HepG2 (cell line): Measurements from ENCODE around the gene ERCC2. TPM values are rescaled to one million over a fixed set of nuclear protein-coding genes. Genes with fewer than 3 reads are reported as not detected.

ENCODE experiments used
- ATAC-seq: fragments of 200-7000 bp; cut with Tn5 transposase; 3 replicates; pipeline ENCODE4 v1.9.1; 2020; ENCODE audit warnings: mild to moderate bottlenecking, moderate library complexity
- BruUV-seq: library from RNA; stranded (reverse); fragments of 400-500 nt; replicated peaks from 2 replicates; lab custom pipeline; 2021; lab: Mats Ljungman, UMichigan
- CTCF ChIA-PET: fragments of 300-600 bp; formaldehyde crosslinking; extraction: SDS; loops from one replicate; lab custom pipeline; 2021; ENCODE audit warnings: low total read pairs, inconsistent platforms, low intra/inter-chr PET ratio; lab: Yijun Ruan, JAX
- POLR2A ChIA-PET: fragments of 350-600 bp; sonication (Branson Sonifier 250); formaldehyde crosslinking; loops from one replicate; lab custom pipeline; 2020; ENCODE audit warnings: antibody characterized with exemption, inconsistent platforms; lab: Yijun Ruan, JAX
- DNase-seq: peaks from one replicate; pipeline ENCODE4 v3.0.0-alpha.2; 2015; ENCODE audit warnings: low spot score
- FAIRE-seq: peaks from 3 replicates; lab custom pipeline; 2011; peaks lifted over from hg19 to GRCh38; lab: Jason Lieb, UNC
- H2AFZ ChIP-seq: one replicate; pipeline ENCODE4 v1.6.1; 2011; ENCODE audit warnings: low read length, inconsistent platforms
- H3K27ac ChIP-seq: fragments of 300-600 bp; 3 replicates; pipeline ENCODE4 v1.8.0; 2011; ENCODE audit warnings: mixed run types, mild to moderate bottlenecking, mixed read lengths, low read length, inconsistent platforms; ENCODE audit not compliant: insufficient read depth; ENCODE audit errors: extremely low read length
- H3K27me3 ChIP-seq, 2 experiments: fragments of 200-600 bp in 1 of 2; 2 replicates in 1 of 2; 3 replicates in 1 of 2; pipeline versions ENCODE4 v1.6.0 to v1.8.0; 2011; ENCODE audit warnings: low read length in 2 of 2, mild to moderate bottlenecking in 2 of 2, moderate library complexity in 2 of 2, inconsistent platforms in 1 of 2; ENCODE audit not compliant: insufficient read depth in 2 of 2, control insufficient read depth in 1 of 2
- H3K36me3 ChIP-seq, 2 experiments: fragments of 200-600 bp in 1 of 2; replicated peaks in 1 of 2; 2 replicates in 1 of 2; 3 replicates in 1 of 2; pipeline versions ENCODE4 v1.5.1 to v1.8.0; 2011; ENCODE audit warnings: low read length in 2 of 2, inconsistent platforms in 1 of 2; ENCODE audit not compliant: insufficient read depth in 2 of 2, control insufficient read depth in 1 of 2
- H3K4me1 ChIP-seq: 2 replicates; pipeline ENCODE4 v1.5.1; 2012; ENCODE audit warnings: low read length, inconsistent platforms; ENCODE audit not compliant: insufficient read depth
- H3K4me2 ChIP-seq: 2 replicates; pipeline ENCODE4 v1.6.0; 2011; ENCODE audit warnings: low read depth, low read length, inconsistent platforms
- H3K4me3 ChIP-seq, 3 experiments: fragments of 200-600 bp in 1 of 3; sonication (generic), shearing (Covaris generic) in 1 of 3; replicated peaks in 1 of 3; 2 replicates each; pipeline ENCODE4 v1.5.1; 2011 to 2016; ENCODE audit warnings: low read length in 3 of 3, inconsistent platforms in 2 of 3, low read depth in 2 of 3, mild to moderate bottlenecking in 2 of 3, control low read depth in 1 of 3, mixed read lengths in 1 of 3; ENCODE audit not compliant: insufficient read depth in 1 of 3
- H3K79me2 ChIP-seq: one replicate; pipeline ENCODE4 v1.6.1; 2011; ENCODE audit warnings: low read length, inconsistent platforms; ENCODE audit not compliant: insufficient read depth
- H3K9ac ChIP-seq: 2 replicates; pipeline ENCODE4 v1.6.0; 2011; ENCODE audit warnings: mild to moderate bottlenecking, low read depth, low read length, inconsistent platforms; ENCODE audit not compliant: insufficient read depth
- H3K9me3 ChIP-seq: 2 replicates; pipeline ENCODE4 v1.5.1; 2012; ENCODE audit warnings: mild to moderate bottlenecking, low read length
- H4K20me1 ChIP-seq: 2 replicates; pipeline ENCODE4 v1.6.0; 2011; ENCODE audit warnings: inconsistent platforms, mild to moderate bottlenecking, low read length, moderate library complexity; ENCODE audit not compliant: insufficient read depth
- CBX1 ChIP-seq: IDR thresholded peaks from one replicate; pipeline ENCODE4 v1.6.1; 2016; ENCODE audit warnings: antibody characterized with exemption, low read depth
- CBX2 ChIP-seq, 2 experiments: fragments of 200-600 bp in 1 of 2; sonication (generic); formaldehyde crosslinking in 1 of 2; IDR thresholded peaks; 2 replicates each; pipeline versions ENCODE4 v1.7.0 to v1.8.1; 2018 to 2022; ENCODE audit warnings: low read depth in 2 of 2, low read length in 1 of 2, mild to moderate bottlenecking in 1 of 2, missing genetic modification reagents in 1 of 2
- EED ChIP-seq: sonication (generic); formaldehyde crosslinking; IDR thresholded peaks from 2 replicates; pipeline ENCODE4 v1.5.0; 2020; ENCODE audit warnings: mild to moderate bottlenecking, missing genetic modification reagents
- GABPB1 ChIP-seq: IDR thresholded peaks from 2 replicates; pipeline ENCODE4 v1.6.1; 2016; ENCODE audit warnings: mild to moderate bottlenecking, missing genetic modification reagents, moderate library complexity, missing compliant biosample characterization
- GMEB2 ChIP-seq: IDR thresholded peaks from 2 replicates; pipeline ENCODE4 v1.6.1; 2016; ENCODE audit warnings: missing biosample characterization, missing genetic modification reagents, low read depth
- SALL2 ChIP-seq: sonication (generic); formaldehyde crosslinking; IDR thresholded peaks from 2 replicates; pipeline ENCODE4 v1.8.1; 2023; ENCODE audit warnings: mild to moderate bottlenecking, missing genetic modification reagents, inconsistent platforms
- SPEN ChIP-seq: sonication (generic); formaldehyde crosslinking; IDR thresholded peaks from 2 replicates; pipeline ENCODE4 v1.5.1; 2020; ENCODE audit warnings: low read depth, mild to moderate bottlenecking, missing genetic modification reagents
- ZBTB1 ChIP-seq: sonication (generic); formaldehyde crosslinking; IDR thresholded peaks from 2 replicates; pipeline ENCODE4 v1.4.0; 2020; ENCODE audit warnings: missing genetic modification reagents, borderline replicate concordance
- ZNF225 ChIP-seq: sonication (generic); formaldehyde crosslinking; IDR thresholded peaks from 2 replicates; pipeline ENCODE4 v1.4.0; 2020; ENCODE audit warnings: mild to moderate bottlenecking, missing genetic modification reagents
- ZNF282 ChIP-seq: fragments of 450-650 bp; IDR thresholded peaks from 2 replicates; pipeline ENCODE4 v1.6.1; 2018; ENCODE audit not compliant: partially characterized antibody
- ZNF460 ChIP-seq: sonication (generic); formaldehyde crosslinking; IDR thresholded peaks from 2 replicates; pipeline ENCODE4 v1.5.1; 2020; ENCODE audit warnings: missing genetic modification reagents, mild to moderate bottlenecking, borderline replicate concordance
- ZNF572 ChIP-seq: sonication (generic); formaldehyde crosslinking; IDR thresholded peaks from 2 replicates; pipeline ENCODE4 v1.5.1; 2020; ENCODE audit warnings: mild to moderate bottlenecking, missing genetic modification reagents
- ZNF83 ChIP-seq: sonication (generic); formaldehyde crosslinking; IDR thresholded peaks from 2 replicates; pipeline ENCODE4 v1.4.0; 2020; ENCODE audit warnings: missing genetic modification reagents, mild to moderate bottlenecking, borderline replicate concordance
- WGBS: methylation state at CpG from one replicate; pipeline ENCODE4 v1.1.6; 2017; ENCODE audit warnings: low lambda C conversion rate; 5-methylcytosine and 5-hydroxymethylcytosine counted together
- in situ Hi-C: cut with HindIII; loops from 2 replicates; pipeline ENCODE4 v1.10.0; 2017; ENCODE audit warnings: low pct_unique_long_range_greater_than_20kb; ENCODE audit not compliant: extremely low pct_ligation_motif_present
- intact Hi-C: fragments of 100-400 bp; cut with micrococcal nuclease; formaldehyde crosslinking; loops from one replicate; pipeline ENCODE4 v1.10.0; 2022; ENCODE audit not compliant: unreplicated experiment
- polyA plus RNA-seq, 8 experiments: library from polyadenylated mRNA; depleted of rRNA in 3 of 8; stranded (reverse) in 7 of 8; unstranded in 1 of 8; fragments of >200 nt; fragmentation: Illumina TruSeq in 4 of 8; extraction: Trizol in 4 of 8; gene quantifications; 2 replicates each; pipeline versions ENCODE4 v1.2.1 to v1.2.3, GENCODE V29; 2011 to 2016; ENCODE audit warnings: low read depth in 4 of 8, missing spikeins in 1 of 8, mixed read lengths in 1 of 8; ENCODE audit not compliant: insufficient read depth in 1 of 8
- total RNA-seq, 5 experiments: library from RNA; depleted of rRNA; stranded (reverse); fragments of >200 nt; fragmentation: Illumina TruSeq; extraction: Trizol; gene quantifications; 2 replicates each; pipeline ENCODE4 v1.2.3, GENCODE V29; 2016; ENCODE audit warnings: low read depth in 1 of 5
- TF ChIP-seq, protein P1 (sequence below): sonication (generic); formaldehyde crosslinking; IDR thresholded peaks from 2 replicates; pipeline ENCODE4 v1.4.0; 2020; ENCODE audit warnings: mild to moderate bottlenecking, missing genetic modification reagents
- TF ChIP-seq, protein P2 (sequence below): sonication (generic); formaldehyde crosslinking; IDR thresholded peaks from 2 replicates; pipeline ENCODE4 v1.4.0; 2020; ENCODE audit warnings: missing genetic modification reagents

The ERCC2 gene
- total and polyA plus RNA-seq, 2 of the 13 experiments (the other 11 are each of a cell fraction or from before 2014, with no cell fraction given) = 25.4 to 49.2 TPM

- TF ChIP-seq ZBTB1 (CRISPR knock-in tag) (no peak), CBX1 (peak; percentile 45), ZNF572 (CRISPR knock-in tag) (no peak)
Observed at GRCh38 chr19:45404557-45405434, 34.4 kb upstream of the ERCC2 start, which contains the start of gene PPP1R13L (continued).

DNA sequence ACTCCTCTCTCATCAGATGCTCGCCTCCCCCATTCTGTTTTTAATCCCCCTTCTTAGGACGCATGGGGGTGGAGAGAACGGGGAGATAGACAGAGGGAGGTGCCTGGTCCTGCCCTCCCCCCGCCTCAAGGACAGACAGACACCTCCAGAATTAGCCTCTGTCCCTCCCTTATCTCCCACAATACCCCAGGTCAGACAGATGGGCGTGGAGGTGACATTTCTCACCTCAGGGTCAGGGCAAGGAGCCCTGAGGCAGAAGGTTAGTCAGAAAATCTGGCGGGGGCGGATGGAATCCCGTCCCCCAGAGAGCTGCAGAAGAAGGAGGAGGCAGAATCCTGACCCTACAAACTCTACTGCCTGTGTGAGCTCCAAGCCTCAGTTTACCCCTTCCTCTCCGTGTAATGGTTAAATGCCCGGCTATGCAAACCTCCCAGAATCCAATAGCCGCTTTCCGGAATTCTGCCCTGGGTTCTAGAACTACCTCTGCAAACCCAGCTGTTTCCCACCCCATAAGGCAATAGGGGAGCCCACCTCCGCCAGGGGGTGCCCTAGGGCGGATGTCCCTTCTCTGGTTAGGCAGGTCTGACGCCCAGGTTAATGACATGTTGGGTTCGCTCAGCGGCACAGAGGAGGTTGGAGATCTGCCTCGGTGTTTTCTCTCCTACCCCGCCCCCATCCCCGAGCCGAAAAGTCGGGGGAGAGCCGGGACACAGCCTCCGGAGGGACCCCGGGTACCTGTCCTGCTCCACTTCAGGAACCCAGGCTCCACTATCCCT, 33.6 kb upstream of the ERCC2 start:
- ATAC-seq = peak; percentile 61
- H3K4me1 ChIP-seq = peaks cover 29% of the 10 kb centered on the region
- POLR2A ChIA-PET = interaction anchor here (1.0 to 1.5 kb wide), 4 partner anchors 28 to 74 kb away, joined by 3 to 10 read pairs (median 3); no protein-coding TSS in a partner anchor
- TF ChIP-seq SALL2 (CRISPR knock-in tag) (no peak), GABPB1 (CRISPR knock-in tag) (no peak), CBX2 (IDR thresholded peaks at IDR 0.05; ENCODE audit: low read depth, low read length) (no peak), CBX2 (CRISPR knock-in tag; IDR thresholded peaks at IDR 0.05; ENCODE audit: low read depth) (no peak), GMEB2 (CRISPR knock-in tag) (no peak), ZNF460 (CRISPR knock-in tag) (no peak), SPEN (CRISPR knock-in tag) (no peak), ZNF225 (no peak), ZNF83 (CRISPR knock-in tag) (no peak), ZNF282 (no peak), EED (CRISPR knock-in tag) (no peak)
- TF ChIP-seq, protein P1, sequence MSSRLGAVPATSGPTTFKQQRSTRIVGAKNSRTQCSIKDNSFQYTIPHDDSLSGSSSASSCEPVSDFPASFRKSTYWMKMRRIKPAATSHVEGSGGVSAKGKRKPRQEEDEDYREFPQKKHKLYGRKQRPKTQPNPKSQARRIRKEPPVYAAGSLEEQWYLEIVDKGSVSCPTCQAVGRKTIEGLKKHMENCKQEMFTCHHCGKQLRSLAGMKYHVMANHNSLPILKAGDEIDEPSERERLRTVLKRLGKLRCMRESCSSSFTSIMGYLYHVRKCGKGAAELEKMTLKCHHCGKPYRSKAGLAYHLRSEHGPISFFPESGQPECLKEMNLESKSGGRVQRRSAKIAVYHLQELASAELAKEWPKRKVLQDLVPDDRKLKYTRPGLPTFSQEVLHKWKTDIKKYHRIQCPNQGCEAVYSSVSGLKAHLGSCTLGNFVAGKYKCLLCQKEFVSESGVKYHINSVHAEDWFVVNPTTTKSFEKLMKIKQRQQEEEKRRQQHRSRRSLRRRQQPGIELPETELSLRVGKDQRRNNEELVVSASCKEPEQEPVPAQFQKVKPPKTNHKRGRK (CRISPR knock-in tag) = no peak
- TF ChIP-seq, protein P2, sequence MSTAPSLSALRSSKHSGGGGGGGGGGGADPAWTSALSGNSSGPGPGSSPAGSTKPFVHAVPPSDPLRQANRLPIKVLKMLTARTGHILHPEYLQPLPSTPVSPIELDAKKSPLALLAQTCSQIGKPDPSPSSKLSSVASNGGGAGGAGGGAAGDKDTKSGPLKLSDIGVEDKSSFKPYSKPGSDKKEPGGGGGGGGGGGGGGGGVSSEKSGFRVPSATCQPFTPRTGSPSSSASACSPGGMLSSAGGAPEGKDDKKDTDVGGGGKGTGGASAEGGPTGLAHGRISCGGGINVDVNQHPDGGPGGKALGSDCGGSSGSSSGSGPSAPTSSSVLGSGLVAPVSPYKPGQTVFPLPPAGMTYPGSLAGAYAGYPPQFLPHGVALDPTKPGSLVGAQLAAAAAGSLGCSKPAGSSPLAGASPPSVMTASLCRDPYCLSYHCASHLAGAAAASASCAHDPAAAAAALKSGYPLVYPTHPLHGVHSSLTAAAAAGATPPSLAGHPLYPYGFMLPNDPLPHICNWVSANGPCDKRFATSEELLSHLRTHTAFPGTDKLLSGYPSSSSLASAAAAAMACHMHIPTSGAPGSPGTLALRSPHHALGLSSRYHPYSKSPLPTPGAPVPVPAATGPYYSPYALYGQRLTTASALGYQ (CRISPR knock-in tag) = no peak; the same call in 1 of the 2 replicates

More for the DNA sequence above, 33.6 kb upstream of the ERCC2 start:
- H3K4me3 ChIP-seq = peak overlapping the region; percentile 75 to 84 (median 84)
- DNase-seq = peak; percentile 70
- peaks cover 23% of the 10 kb centered on the region for H3K79me2 ChIP-seq
- H3K27me3 ChIP-seq = no peaks in the 10 kb centered on the region; a peak in 1 of 5 replicates
- in situ Hi-C loops = no loop called here
- intact Hi-C loops = loop anchor here (1.0 kb wide), 2 partner anchors 20 to 24 kb away; no protein-coding TSS in a partner anchor
- CTCF ChIA-PET = interaction anchor here (1.0 to 2.8 kb wide), 4 partner anchors 22 to 81 kb away, joined by 3 to 19 read pairs (median 8); no protein-coding TSS in a partner anchor
- peak overlapping the region; percentile 85 for H3K4me2 ChIP-seq
- H3K27ac ChIP-seq = peak overlapping the region; percentile 92
- WGBS = 34% methylated on average over 16 of the region's 25 CpGs
- no peaks in the 10 kb centered on the region for H4K20me1 ChIP-seq
- H3K9me3 ChIP-seq = no peaks in the 10 kb centered on the region
- peak; percentile 49 for FAIRE-seq
- BruUV-seq = no TSS peak
- H2AFZ ChIP-seq = no peak overlapping the region
- peak overlapping the region; percentile 94 for H3K9ac ChIP-seq
- H3K36me3 ChIP-seq = peaks cover 5 to 8% of the 10 kb centered on the region in 2 experiments; a peak in 3 of 5 replicates
